HepG2 (cell line): ENCODE data around the gene GUCA1A. TPM values are rescaled to one million over a fixed set of nuclear protein-coding genes. Genes with fewer than 3 reads are reported as not detected.
"Not testable (repeated sequence)": the region's sequence is repeated elsewhere in the genome, so short reads cannot be mapped to it uniquely, and the experiment has no call there.

Experiments
- ATAC-seq: fragments of 200-7000 bp; cut with Tn5 transposase; 3 replicates; pipeline ENCODE4 v1.9.1; 2020; ENCODE audit warnings: mild to moderate bottlenecking, moderate library complexity
- BruUV-seq: library from RNA; stranded (reverse); fragments of 400-500 nt; replicated peaks from 2 replicates; lab custom pipeline; 2021; lab: Mats Ljungman, UMichigan
- CTCF ChIA-PET: fragments of 300-600 bp; formaldehyde crosslinking; extraction: SDS; loops from one replicate; lab custom pipeline; 2021; ENCODE audit warnings: low total read pairs, inconsistent platforms, low intra/inter-chr PET ratio; lab: Yijun Ruan, JAX
- POLR2A ChIA-PET: fragments of 350-600 bp; sonication (Branson Sonifier 250); formaldehyde crosslinking; loops from one replicate; lab custom pipeline; 2020; ENCODE audit warnings: antibody characterized with exemption, inconsistent platforms; lab: Yijun Ruan, JAX
- DNase-seq: peaks from one replicate; pipeline ENCODE4 v3.0.0-alpha.2; 2015; ENCODE audit warnings: low spot score
- FAIRE-seq: peaks from 3 replicates; lab custom pipeline; 2011; peaks lifted over from hg19 to GRCh38; lab: Jason Lieb, UNC
- H2AFZ ChIP-seq: one replicate; pipeline ENCODE4 v1.6.1; 2011; ENCODE audit warnings: low read length, inconsistent platforms
- H3K27ac ChIP-seq: fragments of 300-600 bp; 3 replicates; pipeline ENCODE4 v1.8.0; 2011; ENCODE audit warnings: mixed run types, mild to moderate bottlenecking, mixed read lengths, low read length, inconsistent platforms; ENCODE audit not compliant: insufficient read depth; ENCODE audit errors: extremely low read length
- H3K27me3 ChIP-seq, 2 experiments: fragments of 200-600 bp in 1 of 2; 2 replicates in 1 of 2; 3 replicates in 1 of 2; pipeline versions ENCODE4 v1.6.0 to v1.8.0; 2011; ENCODE audit warnings: low read length in 2 of 2, mild to moderate bottlenecking in 2 of 2, moderate library complexity in 2 of 2, inconsistent platforms in 1 of 2; ENCODE audit not compliant: insufficient read depth in 2 of 2, control insufficient read depth in 1 of 2
- H3K36me3 ChIP-seq, 2 experiments: fragments of 200-600 bp in 1 of 2; replicated peaks in 1 of 2; 2 replicates in 1 of 2; 3 replicates in 1 of 2; pipeline versions ENCODE4 v1.5.1 to v1.8.0; 2011; ENCODE audit warnings: low read length in 2 of 2, inconsistent platforms in 1 of 2; ENCODE audit not compliant: insufficient read depth in 2 of 2, control insufficient read depth in 1 of 2
- H3K4me1 ChIP-seq: 2 replicates; pipeline ENCODE4 v1.5.1; 2012; ENCODE audit warnings: low read length, inconsistent platforms; ENCODE audit not compliant: insufficient read depth
- H3K4me2 ChIP-seq: 2 replicates; pipeline ENCODE4 v1.6.0; 2011; ENCODE audit warnings: low read depth, low read length, inconsistent platforms
- H3K4me3 ChIP-seq, 3 experiments: fragments of 200-600 bp in 1 of 3; sonication (generic), shearing (Covaris generic) in 1 of 3; replicated peaks in 1 of 3; 2 replicates each; pipeline ENCODE4 v1.5.1; 2011 to 2016; ENCODE audit warnings: low read length in 3 of 3, inconsistent platforms in 2 of 3, low read depth in 2 of 3, mild to moderate bottlenecking in 2 of 3, control low read depth in 1 of 3, mixed read lengths in 1 of 3; ENCODE audit not compliant: insufficient read depth in 1 of 3
- H3K79me2 ChIP-seq: one replicate; pipeline ENCODE4 v1.6.1; 2011; ENCODE audit warnings: low read length, inconsistent platforms; ENCODE audit not compliant: insufficient read depth
- H3K9ac ChIP-seq: 2 replicates; pipeline ENCODE4 v1.6.0; 2011; ENCODE audit warnings: mild to moderate bottlenecking, low read depth, low read length, inconsistent platforms; ENCODE audit not compliant: insufficient read depth
- H3K9me3 ChIP-seq: 2 replicates; pipeline ENCODE4 v1.5.1; 2012; ENCODE audit warnings: mild to moderate bottlenecking, low read length
- H4K20me1 ChIP-seq: 2 replicates; pipeline ENCODE4 v1.6.0; 2011; ENCODE audit warnings: inconsistent platforms, mild to moderate bottlenecking, low read length, moderate library complexity; ENCODE audit not compliant: insufficient read depth
- ASH2L ChIP-seq: fragments of 300-600, 200-600 bp; sonication (generic); IDR thresholded peaks from 2 replicates; pipeline ENCODE4 v1.7.0; 2017; ENCODE audit warnings: low read depth, mild to moderate bottlenecking, moderate library complexity, mixed read lengths, low read length; ENCODE audit not compliant: insufficient read length
- HNRNPLL ChIP-seq: fragments of 200-400 bp; formaldehyde crosslinking; IDR thresholded peaks from 2 replicates; pipeline ENCODE4 v1.6.1; 2017; ENCODE audit warnings: mild to moderate bottlenecking, low read depth, low read length; ENCODE audit not compliant: poor library complexity, severe bottlenecking
- SOX13 ChIP-seq, 3 experiments: fragments of 450-650 bp in 1 of 3; sonication (generic) in 1 of 3; formaldehyde crosslinking in 1 of 3; IDR thresholded peaks in 2 of 3; conservative IDR thresholded peaks in 1 of 3; 2 replicates each; pipeline versions ENCODE4 v1.5.0 to v1.6.1; 2016 to 2020; ENCODE audit warnings: antibody characterized with exemption in 1 of 3, mild to moderate bottlenecking in 1 of 3, missing compliant biosample characterization in 1 of 3, missing genetic modification reagents in 1 of 3, moderate library complexity in 1 of 3
- WGBS: methylation state at CpG from one replicate; pipeline ENCODE4 v1.1.6; 2017; ENCODE audit warnings: low lambda C conversion rate; 5-methylcytosine and 5-hydroxymethylcytosine counted together
- in situ Hi-C: cut with HindIII; loops from 2 replicates; pipeline ENCODE4 v1.10.0; 2017; ENCODE audit warnings: low pct_unique_long_range_greater_than_20kb; ENCODE audit not compliant: extremely low pct_ligation_motif_present
- intact Hi-C: fragments of 100-400 bp; cut with micrococcal nuclease; formaldehyde crosslinking; loops from one replicate; pipeline ENCODE4 v1.10.0; 2022; ENCODE audit not compliant: unreplicated experiment
- polyA plus RNA-seq, 8 experiments: library from polyadenylated mRNA; depleted of rRNA in 3 of 8; stranded (reverse) in 7 of 8; unstranded in 1 of 8; fragments of >200 nt; fragmentation: Illumina TruSeq in 4 of 8; extraction: Trizol in 4 of 8; gene quantifications; 2 replicates each; pipeline versions ENCODE4 v1.2.1 to v1.2.3, GENCODE V29; 2011 to 2016; ENCODE audit warnings: low read depth in 4 of 8, missing spikeins in 1 of 8, mixed read lengths in 1 of 8; ENCODE audit not compliant: insufficient read depth in 1 of 8
- total RNA-seq, 5 experiments: library from RNA; depleted of rRNA; stranded (reverse); fragments of >200 nt; fragmentation: Illumina TruSeq; extraction: Trizol; gene quantifications; 2 replicates each; pipeline ENCODE4 v1.2.3, GENCODE V29; 2016; ENCODE audit warnings: low read depth in 1 of 5

Gene GUCA1A
- total and polyA plus RNA-seq, 2 of the 13 experiments (the other 11 are each of a cell fraction or from before 2014, with no cell fraction given), result not detected

DNA sequence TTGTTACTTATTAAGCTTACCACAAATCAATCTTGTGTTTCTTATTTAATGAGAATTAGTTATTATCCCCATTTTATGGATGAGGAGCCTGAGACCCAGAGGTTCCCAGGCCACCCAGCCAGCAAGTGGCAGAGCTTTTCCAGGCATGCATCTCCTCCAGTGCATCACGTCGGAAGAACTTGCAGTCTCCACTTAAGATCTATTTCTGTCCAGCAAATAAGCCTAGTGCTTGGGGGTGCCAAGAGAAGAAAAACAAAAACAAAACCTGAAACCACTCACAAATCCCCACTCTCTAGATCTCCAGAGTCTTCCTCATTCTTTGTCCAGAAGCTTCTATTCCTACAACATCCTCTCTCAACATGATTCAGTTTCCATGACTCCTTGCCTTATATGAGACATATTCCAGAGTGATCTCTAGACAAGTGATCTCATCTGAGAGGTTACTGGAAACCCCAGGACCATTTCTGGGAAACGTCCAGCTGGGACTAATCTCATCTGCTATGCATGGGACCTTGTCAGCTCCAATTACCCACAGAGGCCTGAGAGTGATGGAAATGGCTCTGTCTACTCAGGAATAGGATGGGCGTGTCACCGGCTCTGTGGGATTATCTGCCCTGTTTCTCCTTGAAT lies 17.5 kb downstream of the GUCA1A start:
- CTCF ChIA-PET, result no interaction called here
- H3K27ac ChIP-seq, result no peak overlapping the region
- no peak overlapping the region for H3K4me2 ChIP-seq
- ATAC-seq, result no peak
- H3K27me3 ChIP-seq, result no peaks in the 10 kb centered on the region
- no peak overlapping the region for H3K9ac ChIP-seq
- H4K20me1 ChIP-seq, result no peaks in the 10 kb centered on the region
- 78% methylated on average over 5 of the region's 5 CpGs for WGBS
- H3K4me1 ChIP-seq, result no peaks in the 10 kb centered on the region
- no TSS peak for BruUV-seq
- intact Hi-C loops (no loop called here), in situ Hi-C loops (no loop called here)
- TF ChIP-seq ASH2L (no peak), HNRNPLL (no peak), SOX13 (IDR thresholded peaks at IDR 0.05) (no peak), SOX13 (CRISPR knock-in tag; conservative IDR thresholded peaks at IDR 0.05 in 1 of 2, IDR thresholded peaks at IDR 0.05 in 1 of 2) (no peak)
- DNase-seq, result no peak
- H3K79me2 ChIP-seq, result no peaks in the 10 kb centered on the region
- FAIRE-seq, result no peak
- POLR2A ChIA-PET, result no interaction called here
- H2AFZ ChIP-seq, result no peak overlapping the region
- no peaks in the 10 kb centered on the region for H3K9me3 ChIP-seq
- H3K36me3 ChIP-seq, result no peaks in the 10 kb centered on the region
- no peak overlapping the region for H3K4me3 ChIP-seq

DNA sequence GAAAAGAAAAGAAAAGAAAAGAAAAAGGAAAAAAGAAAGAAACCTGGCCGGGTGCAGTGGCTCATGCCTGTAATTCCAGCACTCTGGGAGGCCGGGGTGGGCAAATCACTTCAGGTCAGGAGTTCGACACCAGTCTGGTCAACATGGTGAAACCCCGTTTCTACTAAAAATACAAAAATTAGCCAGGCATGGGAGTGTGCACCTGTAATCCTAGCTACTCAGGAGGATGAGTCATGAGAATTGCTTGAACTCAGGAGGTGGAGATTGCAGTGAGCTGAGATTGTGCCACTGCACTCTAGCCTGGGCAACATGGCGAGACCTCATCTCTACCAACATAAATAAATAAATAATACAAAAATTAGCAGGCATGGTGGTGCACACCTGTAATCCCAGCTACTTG lies 19.2 kb downstream of the GUCA1A start:
- H3K36me3 ChIP-seq, H3K4me2 ChIP-seq, H3K9me3 ChIP-seq, H3K27ac ChIP-seq, H3K79me2 ChIP-seq, H3K4me3 ChIP-seq, DNase-seq, CTCF ChIA-PET, BruUV-seq, H3K27me3 ChIP-seq, H4K20me1 ChIP-seq, POLR2A ChIA-PET, H3K9ac ChIP-seq, in situ Hi-C loops, FAIRE-seq, H2AFZ ChIP-seq, intact Hi-C loops, ATAC-seq: not testable (repeated sequence)
- H3K4me1 ChIP-seq, result peaks cover 11% of the 10 kb centered on the region
- 90% methylated on average over 5 of the region's 5 CpGs for WGBS
